GM21526 (cell line): ENCODE results near the gene CDC42BPB.
A peak's percentile ranks its signal among the peaks of the same experiment; 100 is the strongest.

Experiments
- ATAC-seq: cut with Tn5 transposase; IDR thresholded peaks from one replicate; pipeline ENCODE4 v1.9.1; 2021; ENCODE audit warnings: moderate library complexity; ENCODE audit not compliant: unreplicated experiment, low FRiP score

CDC42BPB gene

GRCh38 chr14:103073876-103074728 is 16.8 kb upstream of the CDC42BPB start:
- no peak for ATAC-seq

GRCh38 chr14:103073367-103073875 is 16.1 kb upstream of the CDC42BPB start:
- ATAC-seq, result no peak

- ATAC-seq, result no peak
Observed at GRCh38 chr14:103072595-103073366, 15.4 kb upstream of the CDC42BPB start.

DNA sequence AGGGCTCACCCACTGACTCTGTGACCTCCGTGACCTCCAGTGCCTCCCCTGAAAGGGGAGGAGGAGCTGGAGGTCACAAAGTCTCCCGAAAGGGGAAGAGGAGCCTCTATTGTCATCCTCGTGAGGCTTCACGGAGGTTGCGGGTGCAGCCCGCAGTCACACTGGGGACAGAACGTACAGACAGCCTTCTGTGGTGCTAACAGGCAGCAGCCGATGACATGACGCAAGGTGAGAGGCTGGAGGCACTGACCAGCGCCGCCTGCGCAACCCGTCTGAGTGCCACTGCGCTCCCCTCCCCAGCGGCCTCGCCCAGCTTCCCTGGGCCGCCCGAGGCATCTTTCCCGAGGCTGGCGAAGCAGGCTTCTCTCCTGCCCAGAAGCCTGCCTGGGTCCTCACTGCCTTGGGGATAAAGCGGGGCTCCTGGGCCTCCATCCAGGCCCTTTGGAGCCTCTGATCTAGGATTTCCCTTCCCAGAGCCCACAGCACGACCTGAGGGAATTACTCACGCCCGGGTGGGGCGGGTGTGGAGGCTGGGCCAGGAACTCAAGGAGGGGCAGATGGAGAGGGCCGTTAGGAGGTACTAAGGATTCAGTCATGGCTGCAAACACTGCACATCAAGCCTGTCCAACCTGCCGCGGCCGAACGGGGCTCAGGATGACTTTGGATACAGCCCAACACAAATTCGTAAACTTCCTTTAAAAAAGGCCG is 14.3 kb upstream of the CDC42BPB start:
- ATAC-seq, result no peak

DNA sequence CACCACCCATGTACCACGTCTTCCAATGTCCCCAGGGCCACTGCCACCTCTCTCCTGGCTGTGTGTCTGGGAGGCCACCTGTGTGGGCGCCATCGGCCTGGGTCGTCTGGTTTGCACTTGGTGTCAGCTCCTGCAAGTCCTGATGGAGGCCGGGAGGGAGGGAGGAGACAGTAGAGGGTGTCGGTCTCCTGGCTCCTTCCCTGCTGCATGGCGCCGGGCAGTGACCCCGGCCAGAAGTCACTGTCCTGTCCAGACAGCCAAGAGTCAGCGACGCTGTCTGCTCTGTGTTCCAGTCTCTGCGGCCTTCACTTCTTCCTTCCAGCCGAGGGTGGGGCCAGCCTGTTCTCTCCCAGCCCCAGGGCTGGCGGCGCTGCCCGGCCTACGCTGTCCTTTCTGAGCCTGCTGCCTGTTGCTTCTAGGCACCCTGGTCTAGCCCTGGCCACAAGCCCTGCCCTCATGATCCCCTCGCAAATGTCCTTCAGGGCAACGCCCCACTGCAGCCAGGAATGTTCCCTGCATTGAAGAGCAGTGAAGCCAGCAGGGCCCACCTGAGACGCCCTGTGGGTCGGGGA is 13.7 kb upstream of the CDC42BPB start:
- no peak for ATAC-seq

DNA sequence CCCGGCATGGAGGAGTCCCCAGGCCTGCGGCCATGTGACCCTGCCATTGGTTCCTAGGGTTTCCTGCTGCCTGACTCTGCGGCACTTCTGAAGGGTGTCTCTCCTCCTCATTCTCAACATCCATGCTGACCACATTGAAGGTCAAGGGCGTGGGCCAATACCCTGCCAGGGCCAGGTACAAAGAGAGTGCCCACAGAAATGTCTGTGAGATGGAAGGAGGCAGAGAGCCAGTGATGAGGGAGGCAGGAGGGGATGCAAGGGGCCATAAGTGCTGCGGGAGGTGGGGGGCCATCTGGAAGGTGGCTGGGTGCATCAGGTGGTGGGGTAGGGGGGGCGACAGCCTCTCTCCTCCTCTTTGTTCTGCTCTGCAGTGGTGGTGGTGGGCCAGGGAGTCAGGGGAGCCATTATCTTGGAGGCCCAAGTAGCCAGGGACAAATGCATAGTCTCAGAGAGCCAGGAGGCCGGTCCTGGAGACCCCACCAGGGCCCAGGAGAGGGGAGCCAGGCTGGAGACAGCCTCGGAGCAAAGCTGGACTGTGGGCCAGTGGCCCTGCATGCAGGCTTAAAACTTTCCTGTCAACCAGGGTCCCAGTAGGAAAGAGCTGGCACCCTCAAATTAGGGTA is 13.0 kb upstream of the CDC42BPB start:
- ATAC-seq, result no peak

DNA sequence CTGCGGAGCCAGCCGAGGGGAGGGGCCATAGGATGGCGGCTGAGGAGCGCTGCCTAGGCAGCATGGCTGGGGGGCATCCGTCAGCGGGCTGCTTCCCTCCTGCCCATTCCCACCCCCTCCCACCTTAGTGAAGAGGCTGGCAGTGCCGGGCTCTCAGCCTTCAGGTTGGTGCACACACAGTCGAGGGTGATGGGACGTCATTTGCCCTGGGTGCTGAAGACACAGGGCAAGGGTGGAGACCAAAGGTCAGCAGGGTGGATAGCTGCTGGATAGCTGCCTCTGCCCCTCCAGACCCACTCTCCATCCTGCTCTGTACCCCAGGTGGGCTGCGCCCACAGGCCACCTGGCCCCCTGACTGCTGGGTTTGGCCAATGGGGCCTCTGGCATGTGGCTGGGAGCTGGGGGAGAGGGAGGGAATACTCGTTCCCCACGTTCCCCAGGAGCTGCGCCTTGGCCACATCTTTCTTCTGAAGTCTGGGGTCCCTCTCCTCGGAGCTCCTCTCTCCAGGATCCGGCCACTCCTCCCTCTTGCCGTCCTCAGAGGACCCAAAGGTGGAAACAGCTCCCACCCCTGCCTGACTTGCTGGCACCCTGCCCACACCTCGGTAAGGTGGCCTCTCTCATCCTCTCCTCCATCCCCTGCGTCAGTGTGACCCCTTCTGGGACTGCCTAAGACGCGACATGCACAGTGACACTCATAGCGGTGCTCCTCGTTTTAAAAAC is 11.2 kb upstream of the CDC42BPB start:
- no peak for ATAC-seq

DNA sequence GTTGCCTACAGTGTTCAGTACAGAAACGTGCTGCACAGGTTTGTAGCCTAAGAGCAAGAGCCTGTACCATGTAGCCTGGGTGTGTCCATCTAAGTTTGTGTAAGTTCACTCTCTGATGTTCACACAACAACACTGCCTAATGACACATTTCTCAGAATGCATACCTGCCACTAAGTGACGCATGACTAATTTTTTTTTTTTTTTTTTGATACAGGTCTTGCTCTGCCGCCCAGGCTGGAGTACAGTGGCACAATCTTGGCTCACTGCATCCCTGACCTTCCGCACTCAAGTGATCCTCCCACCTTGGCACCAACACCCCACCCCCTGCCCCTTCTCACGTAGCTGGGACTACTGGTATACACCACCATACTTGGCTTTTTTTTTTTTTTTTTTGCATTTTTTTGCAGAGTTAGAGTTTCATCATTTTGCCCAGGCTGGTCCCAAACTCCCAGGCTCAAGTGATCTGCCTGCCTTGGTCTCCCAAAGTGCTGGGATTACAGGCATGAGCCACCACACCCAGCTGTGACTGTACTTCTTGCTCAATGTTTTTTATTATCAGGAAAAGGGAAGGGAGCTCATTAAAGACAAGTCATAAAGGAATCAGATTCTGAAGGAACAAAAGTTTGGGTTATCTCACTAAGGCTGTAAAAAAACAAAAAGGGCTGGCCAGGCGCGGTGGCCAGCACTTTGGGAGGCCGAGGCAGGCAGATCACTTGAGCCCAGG is 10.0 kb upstream of the CDC42BPB start:
- no peak for ATAC-seq

DNA sequence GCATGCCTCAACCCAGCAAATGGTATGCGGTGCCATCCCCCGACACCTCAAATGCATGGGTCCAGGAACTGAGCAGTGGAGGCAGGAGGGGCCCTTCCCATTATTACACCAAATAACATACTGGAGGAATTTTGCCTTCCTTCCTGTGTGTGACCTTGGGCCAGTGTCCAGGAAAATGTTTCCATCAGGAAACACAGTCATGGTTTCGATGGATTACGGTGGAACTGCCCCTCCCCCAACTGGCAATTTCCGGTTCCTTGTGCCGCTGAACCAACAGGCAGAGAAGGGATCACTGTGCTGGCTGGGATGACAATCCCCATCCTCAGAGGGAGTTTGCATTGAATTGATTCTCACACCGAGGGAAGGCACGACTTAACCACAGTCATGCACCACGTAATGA is 9.1 kb upstream of the CDC42BPB start:
- no peak for ATAC-seq

DNA sequence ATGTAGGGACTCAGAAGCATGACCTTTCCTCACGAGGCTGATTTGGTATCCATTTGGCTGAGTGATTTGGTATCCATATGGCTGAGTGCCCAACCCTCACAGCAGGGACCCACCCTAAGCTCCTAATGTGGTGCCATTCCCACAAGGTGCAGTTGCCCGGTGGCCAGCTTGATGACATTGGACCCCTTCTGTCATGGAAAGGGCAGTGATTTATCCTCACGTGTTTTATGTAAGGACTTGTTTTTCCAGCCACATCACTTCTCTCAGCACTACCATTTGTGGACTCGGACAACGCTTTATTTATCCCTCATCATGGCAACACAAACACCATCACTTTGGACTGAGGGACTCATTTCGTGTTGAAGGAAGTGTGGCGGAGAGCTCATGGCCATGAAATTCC is 8.5 kb upstream of the CDC42BPB start:
- no peak for ATAC-seq

GRCh38 chr14:103064978-103065377 is 7.6 kb upstream of the CDC42BPB start:
- no peak for ATAC-seq

DNA sequence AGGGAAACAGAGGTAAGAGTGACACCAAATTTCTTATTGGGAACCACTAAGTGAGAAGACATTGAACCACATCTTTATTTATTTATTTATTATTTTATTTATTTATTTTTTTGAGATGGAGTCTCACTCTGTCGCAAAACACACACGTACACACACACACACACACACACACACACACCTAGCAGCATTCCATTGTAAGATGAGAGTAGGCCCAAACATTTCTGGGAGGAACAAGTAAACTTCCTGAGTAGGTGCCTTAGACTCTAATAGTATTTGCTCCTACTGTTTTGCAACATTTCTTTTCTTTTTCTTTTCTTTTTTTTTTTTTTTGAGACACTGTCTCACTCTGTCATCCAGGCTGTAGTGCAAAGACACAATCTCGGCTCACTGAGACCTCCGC is 7.1 kb upstream of the CDC42BPB start:
- no peak for ATAC-seq

GRCh38 chr14:103061482-103061976 is 4.2 kb upstream of the CDC42BPB start:
- ATAC-seq, result no peak

GRCh38 chr14:103059556-103059955 is 2.2 kb upstream of the CDC42BPB start:
- no peak for ATAC-seq

DNA sequence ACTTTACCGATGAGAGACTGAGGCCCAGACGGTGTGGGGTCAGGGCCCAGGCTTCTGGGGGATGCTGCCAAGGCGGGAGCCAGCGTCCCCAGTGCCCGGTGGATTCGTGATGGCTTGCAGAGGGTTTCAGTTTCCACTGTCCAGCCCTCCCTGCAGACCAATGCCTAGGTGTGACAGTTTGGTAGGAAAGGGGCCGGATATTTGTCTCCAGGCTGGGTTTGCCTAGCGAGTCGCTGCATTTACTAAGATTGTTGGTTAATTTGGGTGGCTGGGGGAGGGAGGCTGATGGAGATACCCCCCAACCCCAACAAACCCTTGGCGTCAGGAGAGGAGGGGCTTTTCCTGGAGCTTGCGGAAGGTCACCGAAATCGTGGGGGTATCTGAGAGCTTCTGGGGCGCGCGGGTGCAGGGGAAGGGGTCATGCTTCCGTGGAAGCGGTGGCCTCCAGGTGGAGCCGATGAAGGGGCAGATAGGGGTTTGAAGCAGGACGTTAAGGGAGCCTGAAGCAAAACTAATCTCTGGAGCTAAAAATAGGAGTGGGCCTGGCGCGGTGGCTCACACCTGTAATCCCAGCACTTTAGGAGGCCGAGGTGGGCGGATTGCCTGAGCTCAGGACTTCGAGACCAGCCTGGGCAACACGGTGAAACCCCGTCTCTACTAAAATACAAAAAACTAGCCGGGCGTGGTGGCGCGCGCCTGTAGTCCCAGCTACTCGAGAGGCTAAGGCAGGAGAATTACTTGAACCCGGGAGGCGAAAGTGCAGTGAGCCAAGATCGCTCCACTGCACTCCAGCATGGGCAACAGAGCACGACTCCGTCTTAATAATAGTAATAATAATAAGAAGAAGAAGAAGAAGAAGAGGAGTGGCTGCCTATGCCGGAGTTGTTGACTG is 1.1 kb upstream of the CDC42BPB start:
- ATAC-seq, result no peak

GRCh38 chr14:103057028-103057371 is 349 bp downstream of the CDC42BPB start:
- ATAC-seq, result peak; percentile 29

DNA sequence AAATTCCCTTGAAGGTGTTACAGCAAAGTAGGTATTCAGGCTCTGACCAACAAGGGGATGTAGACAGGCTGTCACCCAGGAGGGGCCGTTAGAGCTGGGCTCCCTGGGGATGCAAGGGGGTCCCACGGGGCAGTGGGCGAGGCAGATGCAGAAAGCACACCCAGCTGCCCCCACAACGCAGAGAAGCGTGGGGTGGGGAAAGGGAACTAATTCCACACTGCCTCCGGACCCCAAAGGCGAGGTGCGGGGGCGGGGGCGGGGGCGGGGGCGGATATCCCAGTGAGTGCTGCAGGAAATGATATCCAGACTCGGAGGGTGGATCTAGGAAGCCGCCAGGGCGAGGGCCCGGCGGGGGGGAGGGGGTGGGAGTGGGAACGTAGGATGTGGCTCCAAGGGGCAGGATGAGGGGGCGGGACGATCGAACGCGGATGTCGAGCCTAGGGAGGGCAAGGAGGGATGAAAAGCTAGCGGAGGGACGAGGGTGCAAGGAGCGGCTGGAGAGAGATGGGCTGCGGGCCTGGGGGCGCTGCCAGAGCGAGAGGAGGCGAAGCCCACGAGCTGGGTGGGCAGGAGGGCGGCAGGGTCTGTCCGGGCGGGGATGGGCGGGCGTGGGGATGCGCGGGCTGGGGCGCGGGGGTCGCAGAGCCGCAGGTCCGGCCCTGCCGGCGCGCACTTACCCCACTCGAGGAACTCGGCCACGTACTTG is 874 bp downstream of the CDC42BPB start:
- peak; percentile 5 for ATAC-seq
